Astrocyte of the spinal cord (primary cell): Measurements from ENCODE around the gene ANKRD17.
"Not testable (repeated sequence)": the region's sequence is repeated elsewhere in the genome, so short reads cannot be mapped to it uniquely, and the experiment has no call there.

Experiments
- DNase-seq: peaks from one replicate; pipeline ENCODE4 v3.0.0; 2011; ENCODE audit warnings: low read depth, low spot score
- H3K4me3 ChIP-seq: 2 replicates; pipeline ENCODE4 v1.5.1; 2011; ENCODE audit warnings: low read depth, mild to moderate bottlenecking, low read length, moderate library complexity
- in situ Hi-C: cut with HindIII; loops from 2 replicates; pipeline ENCODE4 v1.10.0; 2017; ENCODE audit warnings: low sequenced_read_pairs
- TF ChIP-seq, protein P1 (sequence below): IDR thresholded peaks from 2 replicates; pipeline ENCODE4 v1.5.1; 2012; ENCODE audit warnings: low read depth, mild to moderate bottlenecking, low read length, inconsistent platforms

Gene ANKRD17

DNA sequence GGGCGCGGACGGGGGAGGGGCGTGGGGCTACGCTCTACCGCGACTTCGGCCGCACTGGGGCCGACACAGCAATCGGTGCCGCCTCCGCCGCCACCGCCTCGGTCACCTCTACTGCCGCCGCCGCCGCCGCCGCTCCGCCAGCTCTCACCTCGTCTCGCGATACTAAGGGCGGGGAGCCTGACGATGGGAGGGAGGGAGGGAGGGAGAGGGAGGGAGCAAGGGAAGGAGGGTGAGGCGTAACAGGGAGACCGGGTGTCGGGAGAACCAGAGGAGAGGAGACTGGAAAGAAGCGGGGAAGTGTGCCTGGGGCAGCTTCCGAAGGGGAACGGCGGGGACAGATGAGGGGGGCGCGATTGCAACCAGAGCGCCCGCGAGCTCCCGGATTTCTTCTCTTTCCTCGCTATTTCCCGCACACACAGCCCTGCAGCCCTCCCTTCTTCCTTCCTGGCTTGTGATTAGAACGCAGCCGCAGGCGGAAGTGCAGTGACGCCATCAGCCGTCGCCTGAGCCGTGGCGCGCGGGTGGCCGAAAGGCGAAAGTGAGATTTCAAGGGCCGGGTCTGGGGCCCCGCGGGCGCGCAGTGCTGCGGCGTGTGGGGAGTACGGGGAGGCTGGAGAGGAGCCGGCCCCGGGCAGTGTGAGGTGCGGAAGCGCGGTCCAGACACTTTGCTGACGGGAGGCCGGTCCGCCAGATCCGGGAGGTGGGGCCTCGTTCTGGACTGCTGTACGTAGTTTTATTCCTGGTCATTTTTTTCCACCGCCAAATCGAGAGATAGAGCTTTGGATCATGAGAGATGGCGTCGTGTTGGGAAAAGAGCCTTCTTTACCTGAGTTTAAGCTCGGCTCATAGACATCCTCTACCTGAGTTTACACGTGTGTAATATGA is at the start of gene ANKRD17:
ANKRD17 (minus strand) TSS at position 113 of the 885 bp plus-strand sequence. CDS start 130 bp downstream, outside the sequence.
- in situ Hi-C loops = no loop called here
- peak; percentile 97 for DNase-seq
- H3K4me3 ChIP-seq = peak within 1 kb of the TSS; percentile 96
- TF ChIP-seq, protein P1, sequence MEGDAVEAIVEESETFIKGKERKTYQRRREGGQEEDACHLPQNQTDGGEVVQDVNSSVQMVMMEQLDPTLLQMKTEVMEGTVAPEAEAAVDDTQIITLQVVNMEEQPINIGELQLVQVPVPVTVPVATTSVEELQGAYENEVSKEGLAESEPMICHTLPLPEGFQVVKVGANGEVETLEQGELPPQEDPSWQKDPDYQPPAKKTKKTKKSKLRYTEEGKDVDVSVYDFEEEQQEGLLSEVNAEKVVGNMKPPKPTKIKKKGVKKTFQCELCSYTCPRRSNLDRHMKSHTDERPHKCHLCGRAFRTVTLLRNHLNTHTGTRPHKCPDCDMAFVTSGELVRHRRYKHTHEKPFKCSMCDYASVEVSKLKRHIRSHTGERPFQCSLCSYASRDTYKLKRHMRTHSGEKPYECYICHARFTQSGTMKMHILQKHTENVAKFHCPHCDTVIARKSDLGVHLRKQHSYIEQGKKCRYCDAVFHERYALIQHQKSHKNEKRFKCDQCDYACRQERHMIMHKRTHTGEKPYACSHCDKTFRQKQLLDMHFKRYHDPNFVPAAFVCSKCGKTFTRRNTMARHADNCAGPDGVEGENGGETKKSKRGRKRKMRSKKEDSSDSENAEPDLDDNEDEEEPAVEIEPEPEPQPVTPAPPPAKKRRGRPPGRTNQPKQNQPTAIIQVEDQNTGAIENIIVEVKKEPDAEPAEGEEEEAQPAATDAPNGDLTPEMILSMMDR = no peak

DNA sequence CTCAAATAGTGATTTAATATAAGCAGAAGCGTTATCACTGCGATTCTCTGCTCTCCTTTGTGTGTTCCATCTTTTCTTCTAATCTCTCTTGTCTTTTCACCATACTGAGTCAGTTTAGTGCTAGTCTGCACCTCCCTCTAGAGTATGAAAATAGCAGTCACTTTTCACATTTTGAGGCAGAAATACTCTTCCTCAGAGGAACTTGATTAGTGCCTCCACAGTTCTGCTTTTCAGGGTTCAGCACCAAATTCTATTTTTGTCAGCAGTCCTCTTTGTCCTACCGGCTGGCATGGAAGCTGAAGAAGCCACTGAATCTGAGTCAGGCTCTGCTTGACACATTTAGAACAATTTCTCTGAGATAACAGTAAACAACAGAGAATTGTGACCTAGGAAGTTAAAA is 49.7 kb upstream of the ANKRD17 start:
- H3K4me3 ChIP-seq = no peak overlapping the region
- DNase-seq = peak; percentile 50
- TF ChIP-seq, protein P1 = peak; percentile 54
- in situ Hi-C loops = no loop called here

DNA sequence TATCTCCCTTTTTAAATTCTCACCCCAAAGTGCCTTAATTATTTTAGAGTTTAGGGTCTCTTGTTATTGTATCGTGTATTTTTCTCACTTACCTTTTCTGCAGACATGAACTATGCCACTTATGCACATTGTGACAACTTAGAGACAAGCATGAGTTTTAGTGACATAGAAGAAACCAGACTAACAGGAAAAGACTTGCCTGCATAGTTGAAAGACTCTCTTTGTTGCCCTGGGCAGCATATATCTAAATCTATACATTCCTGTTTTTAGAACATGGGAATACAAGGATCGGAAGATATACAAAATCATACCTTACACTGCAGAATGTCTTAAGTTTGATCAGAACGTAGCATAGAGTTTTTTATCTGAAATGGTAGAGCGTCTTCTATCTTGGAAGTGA is 45.1 kb upstream of the ANKRD17 start:
- H3K4me3 ChIP-seq = no peak overlapping the region
- DNase-seq = no peak
- in situ Hi-C loops = no loop called here
- TF ChIP-seq, protein P1 = no peak

DNA sequence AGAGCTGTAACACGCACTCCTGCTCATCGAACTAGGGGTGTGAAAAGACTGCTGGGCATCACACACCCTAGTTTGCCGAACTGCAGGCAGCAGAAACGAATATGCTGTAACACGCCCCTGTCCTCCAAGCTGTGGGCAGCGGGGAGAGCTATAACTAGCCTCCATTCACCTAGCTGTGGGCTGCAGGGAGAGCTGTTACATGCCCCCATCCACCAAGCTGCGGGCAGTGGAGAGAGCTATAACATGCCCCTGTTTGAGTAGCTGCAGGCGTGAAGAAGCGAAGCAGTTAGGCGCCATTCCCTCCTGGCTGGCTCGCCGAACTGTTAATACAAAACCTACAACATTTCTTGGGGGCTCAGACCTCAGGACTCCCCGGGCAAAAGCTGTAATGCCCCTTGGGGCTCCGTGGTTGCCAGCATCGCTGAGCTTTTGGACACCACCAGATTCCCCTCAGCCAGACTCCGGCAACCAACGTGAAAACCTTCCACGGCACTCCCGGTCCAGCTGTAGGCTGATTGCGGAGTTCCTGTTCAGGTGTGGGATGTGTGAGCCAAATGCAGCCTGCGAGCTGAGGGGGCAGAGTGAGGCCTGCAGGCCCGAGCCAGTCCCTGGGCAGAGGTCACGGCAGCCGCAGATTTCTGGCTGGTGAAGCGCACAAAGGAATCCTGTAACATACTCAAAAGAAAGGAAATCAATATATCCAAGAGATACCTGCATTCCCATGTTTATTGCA is 41.1 kb upstream of the ANKRD17 start:
- no peak for DNase-seq
- no peak overlapping the region for H3K4me3 ChIP-seq
- TF ChIP-seq, protein P1 = no peak
- in situ Hi-C loops = no loop called here

- H3K4me3 ChIP-seq, DNase-seq, in situ Hi-C loops: not testable (repeated sequence)
Observed at GRCh38 chr4:73292661-73293060, 34.1 kb upstream of the ANKRD17 start.

DNA sequence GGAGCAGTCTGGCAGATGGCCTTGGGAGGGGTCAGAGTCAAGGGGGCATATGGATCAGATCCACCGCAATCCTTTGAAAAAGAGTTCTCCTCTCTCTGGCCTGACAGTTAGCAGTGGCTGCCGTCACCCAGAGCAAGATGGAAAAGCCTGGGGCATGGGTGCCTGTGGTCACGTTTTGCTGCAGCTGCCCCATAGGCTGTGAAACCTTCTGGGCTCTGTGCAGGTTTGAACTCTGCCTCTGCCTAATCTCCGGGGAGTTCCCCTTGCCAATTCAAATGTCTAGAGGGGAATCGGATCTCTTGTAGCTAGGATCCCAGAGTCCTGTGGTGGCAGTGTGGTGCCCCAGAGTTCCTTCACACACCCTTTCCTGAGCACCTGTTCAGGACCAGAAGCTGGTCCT is 23.4 kb upstream of the ANKRD17 start:
- H3K4me3 ChIP-seq = no peak overlapping the region
- TF ChIP-seq, protein P1 = no peak
- DNase-seq = no peak
- in situ Hi-C loops = no loop called here

DNA sequence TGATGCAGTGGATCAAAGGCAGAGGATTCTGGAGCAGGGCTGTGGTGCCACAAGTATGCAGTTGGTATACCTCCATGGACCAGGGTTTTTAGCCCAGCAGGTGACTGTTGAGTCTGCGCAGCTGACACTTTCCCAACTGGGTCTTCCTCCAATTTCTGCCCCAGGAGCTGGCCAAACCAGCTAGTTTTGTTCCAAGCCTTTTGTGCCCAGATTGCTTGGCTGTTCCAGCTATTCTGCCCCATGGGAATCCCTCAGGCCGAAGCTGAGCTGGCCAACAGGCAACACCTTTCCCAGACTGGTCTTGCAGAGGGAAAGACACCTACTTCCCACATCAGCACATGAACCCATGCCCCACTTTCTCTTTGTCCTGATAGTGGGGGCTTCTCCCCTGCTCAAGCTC is 22.8 kb upstream of the ANKRD17 start:
- no peak overlapping the region for H3K4me3 ChIP-seq
- DNase-seq = no peak
- TF ChIP-seq, protein P1 = no peak
- in situ Hi-C loops = no loop called here
